Fibroblast of mammary gland (primary cell): Measurements from ENCODE around the gene PDK1.
"Not testable (repeated sequence)": the region's sequence is repeated elsewhere in the genome, so short reads cannot be mapped to it uniquely, and the experiment has no call there.

ENCODE experiments used
- DNase-seq: peaks from one replicate; pipeline ENCODE4 v3.0.0-alpha.2; 2010; ENCODE audit warnings: low read depth
- H3K4me3 ChIP-seq: 2 replicates; pipeline ENCODE4 v1.5.1; 2011; ENCODE audit warnings: low read depth, mild to moderate bottlenecking, low read length, moderate library complexity; ENCODE audit not compliant: control insufficient read depth
- CTCF ChIP-seq: conservative IDR thresholded peaks from 2 replicates; pipeline ENCODE4 v1.5.1; 2011; ENCODE audit warnings: low read depth, low read length, inconsistent platforms; ENCODE audit not compliant: control insufficient read depth, insufficient read depth

Gene PDK1

GRCh38 chr2:172513935-172514586, 41.8 kb upstream of the PDK1 start:
- H3K4me3 ChIP-seq = no peak overlapping the region
- no peak for DNase-seq
- no peak for TF ChIP-seq CTCF

- no peak overlapping the region for H3K4me3 ChIP-seq
- TF ChIP-seq CTCF = no peak
- peak; percentile 85 for DNase-seq
Observed at GRCh38 chr2:172516299-172516698, 39.6 kb upstream of the PDK1 start.

GRCh38 chr2:172518995-172519394, 36.9 kb upstream of the PDK1 start:
- no peak for TF ChIP-seq CTCF
- no peak overlapping the region for H3K4me3 ChIP-seq
- DNase-seq = no peak

- H3K4me3 ChIP-seq = no peak overlapping the region
- TF ChIP-seq CTCF = no peak
- no peak for DNase-seq
Observed at GRCh38 chr2:172525601-172526000, 30.3 kb upstream of the PDK1 start.

- no peak for TF ChIP-seq CTCF
- DNase-seq = no peak
- no peak overlapping the region for H3K4me3 ChIP-seq
Observed at GRCh38 chr2:172531309-172531708, 24.6 kb upstream of the PDK1 start.

- DNase-seq, H3K4me3 ChIP-seq: not testable (repeated sequence)
Observed at GRCh38 chr2:172532461-172532860, 23.4 kb upstream of the PDK1 start.

- DNase-seq = no peak
- no peak overlapping the region for H3K4me3 ChIP-seq
- TF ChIP-seq CTCF = no peak
Observed at GRCh38 chr2:172533687-172534086, 22.2 kb upstream of the PDK1 start.

- no peak overlapping the region for H3K4me3 ChIP-seq
- TF ChIP-seq CTCF = no peak
- DNase-seq = no peak
Observed at GRCh38 chr2:172535119-172535518, 20.8 kb upstream of the PDK1 start.

GRCh38 chr2:172537851-172538250, 18.0 kb upstream of the PDK1 start:
- not testable (repeated sequence) for H3K4me3 ChIP-seq, DNase-seq
